SHP77 treated with DMSO at 0.1 percent for 48 hours (cell line): Measurements from ENCODE around the gene CITED4.

Experiments
- DNase-seq: peaks from one replicate; lab custom pipeline; 2025; lab: John Stamatoyannopoulos, UW

CITED4 gene

DNA sequence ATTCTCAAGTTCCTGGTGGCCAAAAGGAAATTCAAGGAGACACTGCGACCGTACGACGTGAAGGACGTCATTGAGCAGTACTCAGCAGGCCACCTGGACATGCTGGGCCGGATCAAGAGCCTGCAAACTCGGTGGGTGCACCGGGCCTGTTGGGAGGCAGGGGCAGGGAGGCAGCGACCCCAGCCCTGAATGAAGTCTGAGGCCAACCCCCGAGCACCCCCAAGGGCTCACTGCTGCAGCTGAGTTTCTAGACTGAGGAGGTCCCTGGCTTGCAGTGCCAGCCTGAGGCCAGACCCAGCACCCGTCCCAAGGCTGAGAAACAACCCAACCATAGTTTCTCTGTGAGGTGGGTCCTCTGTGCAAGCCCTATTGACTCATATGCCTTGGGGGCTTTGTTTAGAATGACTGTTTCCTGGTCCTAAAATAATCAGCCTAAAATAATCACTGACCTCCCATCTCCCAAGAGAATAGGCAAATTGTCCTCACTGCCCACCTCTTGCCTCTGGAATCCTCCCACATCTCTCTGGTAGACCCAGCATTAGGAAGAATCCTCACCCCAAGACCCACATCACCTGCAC lies 27.1 kb downstream of the CITED4 start:
- no peak for DNase-seq

- no peak for DNase-seq
Measured at GRCh38 chr1:40833979-40834378, 28.2 kb downstream of the CITED4 start.

DNA sequence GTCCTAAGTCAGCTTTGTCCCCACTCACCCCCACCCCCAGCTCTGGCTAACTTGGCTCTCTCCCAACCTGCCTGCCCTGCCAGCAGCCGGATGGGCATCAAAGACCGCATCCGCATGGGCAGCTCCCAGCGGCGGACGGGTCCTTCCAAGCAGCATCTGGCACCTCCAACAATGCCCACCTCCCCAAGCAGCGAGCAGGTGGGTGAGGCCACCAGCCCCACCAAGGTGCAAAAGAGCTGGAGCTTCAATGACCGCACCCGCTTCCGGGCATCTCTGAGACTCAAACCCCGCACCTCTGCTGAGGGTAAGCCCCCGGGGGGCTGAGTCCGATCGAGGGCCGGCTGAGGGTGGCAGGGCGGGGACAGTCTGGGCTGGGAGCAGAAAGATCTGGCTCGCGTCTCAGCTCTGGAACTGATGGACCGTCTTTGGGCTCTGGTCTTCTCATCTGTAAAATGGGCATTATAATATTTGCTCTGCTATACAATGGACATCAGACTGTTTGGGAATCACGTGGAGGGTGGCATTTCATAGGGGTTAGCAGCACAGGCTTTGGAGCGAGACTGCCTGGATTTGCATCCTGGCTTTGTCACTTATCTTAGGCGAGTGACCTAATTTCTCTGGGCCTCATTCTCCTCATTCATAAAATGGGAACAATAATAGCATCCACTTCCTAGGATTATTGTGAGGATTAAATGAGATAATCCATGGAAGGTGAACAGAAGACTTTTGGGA lies 31.0 kb downstream of the CITED4 start:
- DNase-seq: no peak

DNA sequence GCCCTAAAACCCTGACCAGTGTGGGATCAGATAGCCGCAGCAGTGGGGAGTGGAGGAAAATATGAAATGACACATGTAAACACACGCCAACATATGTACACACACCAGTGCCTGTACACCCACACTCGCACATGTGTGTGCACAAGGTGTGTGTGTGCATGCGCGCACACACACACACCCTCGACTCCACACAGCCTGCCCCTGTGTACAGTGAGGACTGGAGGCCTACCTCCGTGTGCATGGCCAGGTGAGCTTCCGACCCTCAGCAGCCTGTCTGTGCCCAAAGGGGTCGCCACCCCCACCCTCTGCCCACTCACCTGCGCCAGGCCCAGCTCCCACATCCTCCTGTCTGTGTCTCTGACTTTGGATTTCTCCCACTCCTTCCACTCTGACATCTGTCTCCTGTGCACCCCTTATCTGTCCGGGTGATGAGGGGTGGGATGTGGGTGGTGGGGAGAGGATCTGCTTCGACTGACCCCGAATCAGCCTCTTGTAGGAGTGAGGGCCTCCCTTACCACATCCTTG lies 31.7 kb downstream of the CITED4 start:
- DNase-seq: no peak

GRCh38 chr1:40829631-40830245 lies 32.4 kb downstream of the CITED4 start:
- DNase-seq: no peak

- no peak for DNase-seq
Measured at GRCh38 chr1:40825996-40826395, 36.2 kb downstream of the CITED4 start.

DNA sequence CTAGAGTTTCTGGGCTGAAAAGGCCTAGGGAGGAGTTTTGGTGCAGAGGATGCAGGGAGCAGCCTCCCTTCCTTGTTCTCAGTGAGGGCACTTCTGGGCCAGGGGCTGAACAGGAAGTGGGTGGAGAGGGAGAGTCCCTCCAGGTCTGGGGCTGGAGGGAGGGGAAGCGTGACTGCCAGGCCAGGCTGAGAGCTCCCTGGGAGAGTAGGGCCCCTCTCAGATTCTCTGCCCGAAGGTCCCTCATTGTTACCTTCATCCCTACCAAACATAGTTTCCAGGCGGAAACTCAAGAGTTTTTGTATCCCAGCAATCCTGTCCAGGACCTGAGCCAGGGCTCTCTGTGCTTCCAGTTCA lies 36.8 kb downstream of the CITED4 start:
- no peak for DNase-seq

- DNase-seq: no peak
Measured at GRCh38 chr1:40824591-40825434, 37.4 kb downstream of the CITED4 start.

DNA sequence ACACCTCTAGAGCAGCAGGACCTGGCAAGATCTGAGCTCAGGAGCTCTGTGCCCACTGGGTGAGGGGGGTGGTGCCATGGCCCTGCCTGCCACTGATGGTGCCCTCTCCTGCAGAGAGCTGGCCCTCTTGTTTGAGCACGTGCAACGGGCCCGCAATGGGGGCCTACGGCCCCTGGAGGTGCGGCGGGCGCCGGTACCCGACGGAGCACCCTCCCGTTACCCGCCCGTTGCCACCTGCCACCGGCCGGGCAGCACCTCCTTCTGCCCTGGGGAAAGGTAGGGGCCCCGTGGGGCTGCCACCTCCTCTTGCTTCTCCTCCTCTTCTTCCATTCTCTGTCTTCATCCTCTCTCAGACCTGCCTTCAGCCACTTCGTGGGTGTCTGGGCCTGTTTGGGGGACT lies 38.2 kb downstream of the CITED4 start:
- no peak for DNase-seq

DNA sequence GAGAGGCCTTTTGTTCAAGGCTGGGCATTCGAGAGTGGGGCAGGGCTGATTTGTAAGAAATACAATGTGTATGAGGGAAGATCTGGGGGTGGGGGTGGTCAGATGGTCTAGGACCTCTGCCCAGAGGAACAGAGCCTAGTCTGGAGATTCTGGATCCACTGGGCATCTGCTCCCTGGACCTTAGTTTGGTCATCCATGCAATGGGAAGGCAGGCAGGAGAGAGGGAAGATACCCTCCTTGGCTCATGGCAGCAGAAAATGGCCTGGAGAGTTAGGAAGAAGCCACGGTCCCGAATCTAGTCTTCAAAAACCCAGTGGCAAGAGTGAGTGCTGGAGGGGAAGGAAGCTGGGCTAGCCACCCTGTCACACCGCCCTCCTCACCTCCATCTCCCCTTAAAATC lies 38.8 kb downstream of the CITED4 start:
- no peak for DNase-seq

GRCh38 chr1:40822890-40823289 lies 39.3 kb downstream of the CITED4 start:
- DNase-seq: no peak

DNA sequence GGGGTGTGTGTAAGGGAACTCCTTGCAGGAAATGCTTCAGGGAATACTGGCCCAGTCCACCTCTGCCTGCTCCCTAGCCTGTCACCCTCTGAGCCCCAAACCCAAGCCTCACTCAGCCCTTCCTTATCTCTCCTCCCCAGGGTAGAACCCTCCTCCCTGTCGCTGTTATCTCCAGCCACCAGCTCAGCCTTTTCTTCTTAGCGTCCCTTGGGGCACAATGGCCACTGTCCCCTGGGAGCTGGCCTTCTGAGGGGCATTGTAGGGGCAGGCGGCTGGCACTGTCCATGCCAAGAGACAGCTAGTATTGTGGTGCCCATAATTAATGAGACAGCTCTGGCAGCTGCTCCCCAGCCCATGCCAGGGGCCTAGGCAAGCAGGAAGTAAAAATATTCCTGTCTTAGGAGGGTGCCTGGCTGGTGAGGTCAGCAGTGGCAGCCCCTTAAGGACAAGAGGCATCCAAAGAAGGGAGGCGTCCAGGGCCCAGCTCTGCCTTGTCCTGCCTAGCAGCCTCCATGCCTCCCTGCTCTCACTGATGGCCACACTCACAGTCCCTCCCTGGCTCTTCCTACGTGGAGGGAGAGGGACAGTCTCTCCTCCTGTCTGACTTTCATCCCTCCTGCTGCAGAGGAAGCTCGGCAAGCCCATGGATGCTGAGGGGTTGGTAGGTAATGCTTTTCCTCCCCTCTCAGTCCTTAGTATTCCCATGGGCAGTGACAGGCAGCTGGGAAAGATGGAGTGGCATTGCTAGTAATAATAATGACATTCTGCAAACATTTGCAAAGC lies 41.1 kb downstream of the CITED4 start:
- no peak for DNase-seq

DNA sequence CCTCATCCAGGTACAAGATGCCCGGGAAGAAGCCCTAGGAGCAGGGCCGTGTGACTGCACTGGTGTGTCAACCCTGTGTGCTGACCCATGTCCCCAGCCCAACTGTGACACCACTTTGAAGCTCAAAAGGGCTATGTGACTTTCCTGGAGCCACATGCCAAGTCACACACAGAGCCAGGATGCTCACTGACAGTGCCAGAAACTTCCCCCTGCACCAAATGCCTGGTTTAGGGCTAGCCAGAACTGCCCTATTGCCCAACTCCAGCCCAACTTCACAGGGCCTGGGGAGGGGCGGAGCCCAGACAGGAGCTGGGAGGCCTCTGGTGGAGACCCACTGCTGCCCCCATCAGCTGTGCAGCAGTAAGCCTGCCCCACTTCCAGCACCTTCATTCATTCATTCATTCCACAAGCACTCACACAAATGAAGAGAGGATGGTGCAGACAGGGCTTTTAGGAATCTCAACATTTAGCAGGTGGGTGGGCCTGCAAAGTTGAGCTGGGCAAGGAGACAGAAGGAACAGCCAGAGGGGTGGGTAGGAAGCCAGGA lies 41.8 kb downstream of the CITED4 start:
- no peak for DNase-seq

DNA sequence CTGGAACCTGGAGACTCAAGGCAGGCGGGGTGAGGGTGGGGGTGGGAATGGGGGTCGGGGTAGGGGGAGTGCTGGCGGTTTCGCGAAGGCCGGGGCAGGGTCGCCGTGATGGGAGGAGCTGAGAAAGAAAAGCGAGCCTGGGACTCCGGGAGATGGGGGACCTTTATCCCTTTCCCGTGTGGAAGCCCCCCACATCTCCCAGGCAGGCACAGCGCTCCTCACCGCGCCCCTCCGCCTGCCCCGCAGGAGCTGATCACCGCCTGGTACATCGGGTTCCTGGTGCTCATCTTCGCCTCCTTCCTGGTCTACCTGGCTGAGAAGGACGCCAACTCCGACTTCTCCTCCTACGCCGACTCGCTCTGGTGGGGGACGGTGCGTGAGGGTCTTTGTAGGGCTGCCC lies 43.1 kb downstream of the CITED4 start:
- no peak for DNase-seq

- DNase-seq: no peak
Measured at GRCh38 chr1:40818264-40818961, 43.8 kb downstream of the CITED4 start.

DNA sequence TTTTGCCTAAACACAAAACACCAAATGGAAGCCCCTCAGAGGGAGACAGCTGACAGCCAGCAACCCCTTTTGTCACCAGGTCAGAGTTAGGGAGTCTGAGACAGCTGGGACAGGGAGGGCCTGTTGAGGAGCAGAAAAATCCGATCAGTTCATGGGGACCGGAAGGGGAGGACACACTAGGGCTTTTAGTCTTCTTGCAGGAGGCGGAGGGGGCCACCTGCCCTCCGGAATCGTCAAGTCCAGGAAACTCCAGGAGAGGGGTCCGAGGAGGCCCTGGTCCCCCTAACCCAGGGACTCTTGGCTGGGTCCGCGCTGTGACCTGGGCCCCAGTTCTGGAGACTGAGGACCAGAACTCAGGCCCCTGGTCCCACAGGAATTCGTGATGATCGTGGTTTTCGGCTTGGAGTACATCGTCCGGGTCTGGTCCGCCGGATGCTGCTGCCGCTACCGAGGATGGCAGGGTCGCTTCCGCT lies 44.3 kb downstream of the CITED4 start:
- DNase-seq: no peak

DNA sequence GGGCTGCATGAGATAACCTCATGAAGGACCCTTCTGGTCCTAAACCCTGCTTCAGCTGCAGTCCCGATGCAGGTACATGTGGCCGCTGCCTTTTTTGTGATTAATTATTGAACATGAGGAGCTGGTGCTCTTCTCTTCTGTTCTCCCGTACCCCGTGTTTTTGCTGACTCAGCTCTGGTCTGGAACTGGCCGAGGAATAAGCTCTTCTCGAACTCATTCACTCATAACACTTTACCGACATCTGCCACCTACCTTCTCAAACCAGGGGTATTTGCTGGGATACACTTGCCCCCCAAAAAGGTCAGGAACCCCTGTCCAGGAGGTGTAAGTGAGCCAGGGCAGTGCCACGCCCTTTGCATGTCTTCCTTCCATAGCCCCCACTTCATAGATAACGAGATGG lies 46.7 kb downstream of the CITED4 start:
- DNase-seq: no peak
